AG08395 (cell line): Measurements from ENCODE around the gene CD151.

Experiments used
- DNase-seq: peaks from one replicate; pipeline ENCODE4 v3.0.0; 2012; ENCODE audit warnings: mixed read lengths, low spot score

Gene CD151

DNA sequence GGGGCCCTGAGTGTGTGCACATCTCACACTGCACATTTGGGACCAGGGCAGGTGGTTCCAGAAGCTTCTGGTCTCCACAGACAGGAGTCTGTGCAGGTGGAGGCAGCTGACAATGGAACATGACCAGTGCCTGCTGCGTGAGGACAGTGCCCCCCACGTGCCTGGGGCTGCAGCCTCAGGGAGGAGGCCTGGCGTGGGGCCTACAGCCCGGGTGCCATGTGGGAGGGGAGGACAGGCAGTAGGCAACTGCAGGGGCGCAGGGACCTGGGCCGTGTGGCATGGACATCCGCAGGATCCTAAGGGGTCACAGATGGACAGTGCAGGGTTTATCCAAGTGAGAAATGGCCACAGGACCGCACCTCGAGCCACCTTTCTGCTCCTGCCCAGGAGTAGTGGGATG is 38.7 kb downstream of the CD151 start:
- no peak for DNase-seq

DNA sequence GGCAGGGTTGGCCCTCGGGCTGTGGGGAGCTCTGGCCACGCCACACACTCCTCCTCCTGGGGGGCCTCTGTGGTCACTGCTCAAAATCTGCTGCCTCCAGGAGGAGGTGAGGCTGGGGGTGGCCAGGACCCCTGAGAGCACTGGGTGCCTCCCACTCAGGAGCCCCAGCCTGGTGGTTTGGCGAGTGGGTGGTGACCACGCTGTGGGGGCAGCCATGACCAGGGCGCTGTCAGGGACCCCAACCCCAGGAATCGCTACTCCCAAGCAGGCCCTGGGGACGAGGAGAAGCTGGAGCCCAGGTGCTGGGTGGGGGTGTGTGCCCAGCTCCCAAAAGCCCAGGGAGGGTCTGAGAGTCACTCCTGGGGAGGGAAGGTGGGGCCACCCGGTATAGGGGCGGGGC is 40.0 kb downstream of the CD151 start:
- no peak for DNase-seq

DNA sequence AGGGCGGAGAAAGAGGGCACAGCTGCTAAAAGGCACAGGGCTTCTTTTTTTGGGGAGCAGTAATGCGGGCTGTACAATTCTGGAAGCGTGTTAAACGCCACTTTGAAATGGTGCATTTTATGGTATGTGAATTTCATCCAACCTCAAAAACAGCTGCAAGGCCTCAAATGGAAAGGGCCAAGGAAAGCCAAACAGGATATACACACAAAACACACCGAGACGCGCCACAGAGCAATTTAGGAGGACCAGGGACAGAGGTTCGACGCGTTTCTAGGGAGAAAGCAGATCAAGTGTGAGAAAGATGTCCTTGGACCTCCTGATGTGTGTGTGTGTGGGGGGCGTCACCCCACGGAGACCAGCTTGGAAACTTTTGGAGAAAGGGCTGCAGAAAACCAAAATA is 41.0 kb downstream of the CD151 start:
- no peak for DNase-seq

DNA sequence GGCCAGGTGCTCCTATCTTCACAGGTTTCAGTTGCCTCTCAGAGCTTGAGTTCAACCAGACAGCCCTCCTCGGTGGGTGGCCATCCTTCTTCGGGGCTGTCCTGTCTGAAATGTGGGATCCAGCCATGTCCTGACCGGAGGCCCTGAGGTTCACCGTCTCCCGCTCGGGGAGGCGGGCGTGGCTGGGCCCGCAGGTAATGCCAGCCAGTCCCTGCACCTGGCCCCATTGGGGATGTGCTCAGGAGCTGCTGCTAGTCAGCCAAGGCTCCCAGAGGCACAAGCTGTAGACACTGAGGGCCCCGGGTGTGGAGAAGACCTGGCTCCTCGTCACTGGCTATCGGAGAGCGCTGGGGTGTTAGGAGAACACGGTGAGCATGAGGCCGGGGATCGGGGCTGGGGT is 42.5 kb downstream of the CD151 start:
- DNase-seq: no peak

DNA sequence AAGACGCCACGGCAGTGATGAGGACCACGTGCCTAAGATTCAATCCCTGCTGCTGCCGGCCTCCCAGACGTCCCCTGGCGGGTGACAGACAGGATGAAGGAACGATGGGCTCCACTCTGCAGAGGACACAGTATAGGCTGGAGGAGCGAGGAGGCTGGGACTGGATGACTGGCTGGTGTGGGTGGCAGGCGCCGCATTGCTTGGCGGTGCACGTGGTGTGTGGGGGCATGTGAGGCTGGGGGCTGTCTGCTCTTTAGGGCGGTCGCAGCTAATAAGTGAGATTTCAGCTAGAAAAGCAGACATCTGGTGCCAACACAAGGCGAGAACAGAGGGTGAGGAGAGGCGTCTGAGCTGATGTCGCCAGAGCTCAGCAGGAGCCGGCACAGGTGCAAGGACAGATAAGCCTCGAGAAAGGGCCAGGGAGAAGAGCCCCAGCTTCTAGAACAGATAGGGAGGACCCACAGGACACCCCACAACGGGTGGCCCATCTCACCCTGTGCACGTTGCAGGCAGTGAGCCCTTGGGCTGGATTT is 43.1 kb downstream of the CD151 start:
- no peak for DNase-seq

DNA sequence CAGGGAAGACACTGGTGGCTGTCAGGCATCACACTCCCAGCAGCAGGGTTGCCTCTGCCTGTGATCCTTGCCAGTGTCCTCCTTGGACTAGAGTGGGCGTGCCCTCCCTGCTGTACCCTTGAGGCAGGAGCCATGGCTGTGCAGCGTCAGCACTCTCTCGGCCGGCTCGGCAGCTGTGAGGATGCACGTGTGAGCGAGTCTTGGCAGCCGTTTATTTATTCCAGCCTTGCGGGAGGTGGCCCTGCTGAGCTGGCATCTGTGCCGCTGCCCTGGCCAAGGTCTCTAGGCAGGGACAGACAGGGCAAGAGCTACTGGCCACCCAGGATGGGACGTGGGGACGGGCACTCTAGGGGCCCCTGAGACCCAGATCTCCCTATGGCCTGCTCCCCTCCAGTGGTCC is 43.8 kb downstream of the CD151 start:
- DNase-seq: peak; percentile 53

DNA sequence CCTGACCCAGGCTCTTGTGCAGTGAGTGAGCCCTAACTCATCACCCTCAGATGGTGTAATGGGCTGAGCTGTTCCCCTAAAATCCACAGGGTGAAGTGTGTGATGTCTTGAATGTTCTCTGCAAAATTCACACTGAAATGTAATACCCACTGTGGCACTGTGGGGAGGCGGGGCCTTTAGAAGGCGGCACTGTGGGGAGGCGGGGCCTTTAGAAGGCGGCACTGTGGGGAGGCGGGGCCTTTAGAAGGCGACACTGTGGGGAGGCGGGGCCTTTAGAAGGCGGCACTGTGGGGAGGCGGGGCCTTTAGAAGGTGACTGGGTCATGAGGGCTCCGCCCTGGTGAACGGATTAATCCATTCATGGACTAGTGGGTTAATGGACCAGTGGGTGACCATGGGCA is 44.8 kb downstream of the CD151 start:
- DNase-seq: no peak

DNA sequence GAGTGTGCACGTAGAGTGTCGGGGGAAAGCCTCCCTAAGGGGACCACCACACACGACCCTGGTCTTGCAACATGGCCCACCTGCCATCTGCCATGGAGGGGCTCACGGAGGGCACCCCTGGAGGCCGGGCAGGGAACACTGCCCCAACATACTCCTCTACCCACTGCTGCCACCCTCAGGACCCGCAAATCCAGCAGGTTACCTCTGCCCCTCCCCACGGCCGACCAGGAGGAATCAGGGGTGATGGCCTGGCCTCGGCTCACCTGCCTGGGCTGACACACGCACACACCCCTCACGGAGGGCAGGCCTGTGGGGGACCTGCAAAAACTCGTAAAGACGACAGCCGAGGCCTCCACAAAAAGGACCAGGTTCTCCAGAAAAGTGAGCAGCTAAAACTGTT is 47.7 kb downstream of the CD151 start:
- no peak for DNase-seq

DNA sequence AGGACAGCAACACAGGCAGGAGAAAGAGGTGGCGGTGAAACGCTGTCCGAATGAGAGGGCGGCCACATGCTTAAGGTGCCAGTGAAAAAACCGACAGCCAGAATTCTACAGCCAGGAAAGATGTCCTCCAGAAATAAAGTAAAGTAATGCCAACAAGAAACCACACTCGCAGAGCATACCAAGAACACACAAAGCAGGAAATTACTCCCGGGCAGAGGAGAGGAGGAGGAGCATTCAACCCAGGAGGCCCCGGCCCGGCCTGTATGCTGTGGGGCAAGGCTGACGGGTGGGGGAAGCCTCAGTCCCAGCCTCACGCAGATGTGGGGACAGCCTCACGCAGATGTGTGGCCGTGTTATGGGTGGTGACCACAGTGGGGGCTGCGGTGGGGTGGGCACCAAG is 49.8 kb downstream of the CD151 start:
- peak; percentile 52 for DNase-seq

DNA sequence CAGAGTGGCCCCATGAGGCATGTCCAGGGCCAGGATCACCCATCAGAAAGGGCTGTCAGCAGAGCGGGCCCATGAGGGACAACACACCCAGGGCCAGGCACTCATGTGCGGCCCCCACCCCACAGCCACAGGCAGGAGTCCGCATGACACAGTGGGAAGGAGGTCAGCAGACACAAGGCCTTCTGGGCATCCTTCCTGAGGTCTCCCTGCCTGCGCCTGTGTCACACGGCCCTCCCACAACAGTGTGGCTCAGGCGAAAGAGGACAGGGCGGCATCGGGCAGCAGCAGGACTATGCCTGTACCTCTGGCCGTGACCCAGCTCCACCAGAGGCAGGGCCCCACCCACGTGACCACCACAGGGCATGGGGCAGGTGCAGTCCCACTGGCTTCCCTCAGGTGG is 50.8 kb downstream of the CD151 start:
- no peak for DNase-seq

DNA sequence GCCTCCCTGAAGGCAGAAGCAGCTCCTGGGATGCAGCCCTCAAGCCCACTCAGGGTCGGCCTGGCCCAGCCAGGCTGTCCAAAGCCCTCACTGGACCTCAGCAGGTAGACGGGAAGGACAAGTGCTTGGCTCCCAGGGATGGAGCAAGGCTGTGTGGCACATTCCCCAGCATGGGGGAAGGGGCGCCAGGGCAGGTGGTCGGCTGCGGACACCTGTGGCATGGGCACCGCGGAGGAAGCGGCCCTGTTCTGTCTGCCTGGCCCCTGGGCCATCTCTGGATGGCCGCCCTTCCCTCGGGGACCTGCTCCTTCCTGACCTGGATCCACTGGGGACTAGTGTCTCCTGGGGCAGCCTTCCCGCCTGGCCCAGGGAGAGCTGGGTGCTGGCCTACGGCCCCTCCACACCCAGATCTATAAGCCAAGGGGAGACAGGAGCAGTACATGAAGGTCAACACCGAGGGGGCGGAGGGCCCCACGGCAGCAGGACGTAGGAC is 51.9 kb downstream of the CD151 start:
- DNase-seq: no peak

DNA sequence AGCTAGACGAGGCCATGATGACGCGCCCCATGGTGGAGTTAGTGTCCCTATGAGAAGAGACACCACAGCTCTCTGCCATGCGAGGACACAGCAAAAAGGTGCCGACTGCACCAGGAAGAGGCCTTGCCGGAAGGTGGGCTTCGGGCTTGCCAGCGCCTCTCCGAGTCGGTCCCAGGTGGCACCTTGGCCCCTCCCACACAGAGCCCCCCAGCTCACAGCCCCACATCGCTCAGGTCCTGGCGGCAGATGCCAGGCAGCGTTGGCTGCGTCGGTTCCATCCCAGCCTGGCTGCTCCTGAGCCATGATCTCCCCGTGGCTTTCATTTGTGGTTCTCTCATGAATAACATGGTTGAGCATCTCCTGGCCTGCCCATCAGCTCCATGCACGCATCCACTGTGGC is 53.8 kb downstream of the CD151 start:
- no peak for DNase-seq

DNA sequence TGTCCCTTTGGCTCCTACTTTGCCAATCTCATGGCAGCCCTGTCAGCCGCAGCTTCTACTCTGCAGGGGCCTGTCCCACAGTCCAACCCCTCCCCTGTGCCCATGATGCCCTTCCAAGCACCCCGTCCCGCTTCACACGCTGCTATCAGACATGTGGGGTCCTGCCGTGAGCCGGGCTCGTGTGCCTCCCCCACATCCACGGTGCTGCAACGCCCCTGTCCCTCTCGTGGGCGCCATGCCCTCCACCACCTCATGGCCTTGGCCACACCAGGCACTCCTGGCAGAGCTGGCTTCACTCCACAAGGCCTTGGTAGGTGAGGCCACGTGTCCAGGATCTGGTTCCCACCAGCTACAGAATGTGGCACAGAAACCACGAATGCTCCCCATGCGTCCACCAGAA is 54.8 kb downstream of the CD151 start:
- no peak for DNase-seq
